Activated CD4-positive, alpha-beta T cell treated with anti-CD3 and anti-CD28 coated beads for 36 hours (primary cell): Measurements from ENCODE around the gene COL20A1. TPM values are rescaled to one million over a fixed set of nuclear protein-coding genes. Genes with fewer than 3 reads are reported as not detected.
"Not testable (repeated sequence)": the region's sequence is repeated elsewhere in the genome, so short reads cannot be mapped to it uniquely, and the experiment has no call there.

ENCODE experiments used
- ATAC-seq: fragments of 200-7000 bp; cut with Tn5 transposase; one replicate; pipeline ENCODE4 v1.10.0; 2021; ENCODE audit warnings: mild to moderate bottlenecking, moderate library complexity
- CTCF ChIA-PET: fragments of 350-600 bp; sonication (Branson Sonifier 250); formaldehyde crosslinking; loops from one replicate; lab custom pipeline; 2021; ENCODE audit warnings: antibody characterized with exemption; lab: Charles Lee
- POLR2A ChIA-PET: fragments of 350-600 bp; sonication (Branson Sonifier 250); formaldehyde crosslinking; loops from one replicate; lab custom pipeline; 2021; ENCODE audit warnings: antibody characterized with exemption, inconsistent platforms; lab: Charles Lee
- DNase-seq: peaks from one replicate; pipeline ENCODE4 v3.0.0-alpha.2; 2020
- H3K27ac Mint-ChIP-seq: one replicate; pipeline ENCODE4 v1.8.0; 2021; ENCODE audit warnings: mixed read lengths
- H3K27me3 Mint-ChIP-seq: one replicate; pipeline ENCODE4 v1.8.0; 2021; ENCODE audit warnings: mixed read lengths
- H3K36me3 Mint-ChIP-seq: one replicate; pipeline ENCODE4 v1.8.0; 2021; ENCODE audit warnings: low read depth, mixed read lengths
- H3K4me1 Mint-ChIP-seq: one replicate; pipeline ENCODE4 v1.8.0; 2021; ENCODE audit warnings: mixed read lengths
- H3K4me3 Mint-ChIP-seq: one replicate; pipeline ENCODE4 v1.8.0; 2021; ENCODE audit warnings: mild to moderate bottlenecking, moderate library complexity, mixed read lengths
- H3K9me3 Mint-ChIP-seq: one replicate; pipeline ENCODE4 v1.8.0; 2021; ENCODE audit warnings: low read depth, mixed read lengths
- intact Hi-C, 2 experiments: fragments of 100-400 bp; cut with DNase I in 1 of 2; cut with micrococcal nuclease in 1 of 2; formaldehyde crosslinking; loops; one replicate each; pipeline versions ENCODE4 v1.14.2 to v1.15.1; 2022 to 2024; cut with DNase I, micrococcal nuclease
- total RNA-seq, 2 experiments: library from RNA; stranded (reverse); gene quantifications; one replicate each; pipeline ENCODE4 v1.2.3, GENCODE V29; 2021

Gene COL20A1
- total RNA-seq, 2 experiments from 2014 or later: 0.04 to 0.09 TPM

- Mint-ChIP-seq H3K27ac (no peak overlapping the region), H3K9me3 (peaks cover 3% of the 10 kb centered on the region), H3K27me3 (peaks cover 18% of the 10 kb centered on the region), H3K4me1 (no peaks in the 10 kb centered on the region), H3K4me3 (no peak overlapping the region), H3K36me3 (no peaks in the 10 kb centered on the region)
- ATAC-seq: no peak
- intact Hi-C loops: no loop called here
- DNase-seq: no peak
- ChIA-PET CTCF (interaction anchor here (1.3 kb wide), 1 partner anchor 12 kb away, joined by 4 read pairs; no protein-coding TSS in a partner anchor), POLR2A (interaction anchor here (0.7 kb wide), 1 partner anchor 152 kb away, joined by 3 read pairs; no protein-coding TSS in a partner anchor)
These were observed 10.2 kb downstream of the COL20A1 start for GRCh38 chr20:63303095-63303666.

DNA sequence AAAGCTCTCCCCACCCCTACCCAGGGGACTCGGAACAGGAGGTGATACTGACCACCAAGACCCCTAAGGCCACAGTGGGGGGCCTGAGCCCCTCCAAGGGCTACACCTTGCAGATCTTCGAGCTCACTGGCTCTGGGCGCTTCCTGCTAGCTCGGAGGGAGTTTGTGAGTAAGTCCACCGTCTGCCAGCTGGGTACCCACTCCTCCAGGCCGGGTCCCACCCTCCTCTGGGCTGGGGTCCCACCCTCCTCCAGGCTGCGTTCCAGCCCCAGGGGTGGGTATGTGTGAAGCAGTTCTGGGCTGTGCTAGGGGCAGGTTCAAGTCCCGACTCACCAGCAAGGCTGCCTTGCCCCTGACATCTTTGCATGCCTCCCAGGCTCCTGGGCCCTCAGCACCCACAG, 12.4 kb downstream of the COL20A1 start:
- DNase-seq: no peak
- Mint-ChIP-seq H3K4me1 (no peaks in the 10 kb centered on the region), H3K36me3 (no peaks in the 10 kb centered on the region), H3K4me3 (no peak overlapping the region), H3K27me3 (peaks cover 10% of the 10 kb centered on the region), H3K9me3 (peaks cover 3% of the 10 kb centered on the region), H3K27ac (no peak overlapping the region)
- intact Hi-C loops: loop anchor here in 1 of 2 experiments (5.0 kb wide), 1 partner anchor 77 kb away; no protein-coding TSS in a partner anchor
- ATAC-seq: no peak
- ChIA-PET POLR2A (no interaction called here), CTCF (interaction anchor here (0.6 to 0.7 kb wide), 2 partner anchors 9 to 82 kb away, joined by 3 read pairs; no protein-coding TSS in a partner anchor)

DNA sequence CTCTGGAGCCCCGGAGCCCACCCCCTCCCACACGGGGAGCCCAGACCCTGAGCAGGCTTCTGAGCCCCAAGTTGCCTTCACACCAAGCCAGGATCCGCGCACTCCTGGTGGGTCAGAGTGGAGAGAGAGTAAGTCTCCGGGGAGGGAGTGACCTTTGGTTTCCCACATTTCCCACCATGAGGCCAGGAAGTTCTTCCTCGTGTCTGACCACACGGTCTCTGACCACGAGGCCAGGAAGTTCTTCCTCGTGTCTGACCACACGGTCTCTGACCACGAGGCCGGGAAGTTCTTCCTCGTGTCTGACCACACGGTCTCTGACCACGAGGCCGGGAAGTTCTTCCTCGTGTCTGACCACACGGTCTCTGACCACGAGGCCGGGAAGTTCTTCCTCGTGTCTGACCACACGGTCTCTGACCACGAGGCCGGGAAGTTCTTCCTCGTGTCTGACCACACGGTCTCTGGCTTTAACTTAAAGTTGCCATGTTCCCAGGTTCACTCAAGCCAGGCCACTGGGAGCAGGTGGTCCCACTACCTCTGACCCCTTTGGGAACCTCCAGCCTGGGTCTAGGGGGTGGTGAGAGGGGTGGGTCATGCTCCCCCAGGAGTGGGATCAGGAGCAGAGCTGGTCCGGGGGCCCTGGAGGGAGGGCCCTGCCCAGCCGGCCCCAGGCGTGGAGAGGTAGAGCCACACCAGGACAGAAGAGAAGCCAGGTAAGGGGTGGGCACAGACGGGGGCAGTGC, 13.1 kb downstream of the COL20A1 start:
- ATAC-seq, DNase-seq, H3K27me3 Mint-ChIP-seq, POLR2A ChIA-PET, H3K4me1 Mint-ChIP-seq, H3K9me3 Mint-ChIP-seq, H3K36me3 Mint-ChIP-seq, H3K4me3 Mint-ChIP-seq, H3K27ac Mint-ChIP-seq: not testable (repeated sequence)
- CTCF ChIA-PET: interaction anchor here (0.6 to 0.7 kb wide), 2 partner anchors 10 to 83 kb away, joined by 3 read pairs; no protein-coding TSS in a partner anchor
- intact Hi-C loops: loop anchor here in 1 of 2 experiments (5.0 kb wide), 1 partner anchor 76 kb away; no protein-coding TSS in a partner anchor

DNA sequence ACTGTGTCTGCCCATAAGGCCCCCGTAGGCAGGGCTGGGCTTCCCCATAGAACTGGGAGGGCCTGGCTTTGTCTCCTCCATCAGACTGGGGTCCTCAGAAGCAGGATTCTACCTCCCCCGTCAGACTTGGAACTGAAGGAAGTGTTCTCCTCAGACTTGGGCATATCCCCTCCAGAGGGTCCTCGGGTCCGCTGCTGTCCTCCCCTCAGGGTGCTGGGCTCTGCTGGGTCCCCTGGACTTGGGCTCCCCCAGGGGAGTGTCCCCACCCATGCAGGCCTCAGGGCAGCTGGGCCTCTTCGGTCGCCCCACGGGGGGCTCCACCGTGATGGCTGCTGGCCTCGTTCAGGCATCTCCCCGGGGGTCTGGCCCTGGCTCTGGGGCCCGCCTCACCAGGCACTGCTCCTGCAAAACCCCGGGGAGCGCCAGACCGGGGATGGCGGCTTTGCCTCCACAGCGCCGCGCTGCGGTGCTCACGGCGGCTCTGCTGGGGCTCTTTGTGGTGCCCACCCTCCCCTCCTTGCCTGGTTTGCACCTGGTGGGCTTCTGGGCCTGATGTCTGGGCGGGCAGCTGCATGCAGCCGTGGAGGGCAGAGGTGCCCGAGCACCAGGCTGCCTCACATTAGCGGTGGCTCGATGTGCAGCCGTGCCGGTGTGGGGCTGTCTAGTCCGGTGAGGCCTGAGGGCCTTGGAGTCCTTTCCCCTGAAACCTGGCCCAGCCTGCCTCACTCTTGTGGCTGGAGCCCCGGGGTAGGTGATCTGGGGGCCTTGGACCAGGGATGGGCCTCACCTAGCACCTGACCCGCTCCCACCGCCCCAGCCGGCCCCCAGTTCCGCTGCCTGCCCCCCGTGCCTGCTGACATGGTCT, 13.9 kb downstream of the COL20A1 start:
- no peak for DNase-seq
- Mint-ChIP-seq H3K4me3 (no peak overlapping the region), H3K36me3 (no peaks in the 10 kb centered on the region), H3K9me3 (no peaks in the 10 kb centered on the region), H3K27ac (no peak overlapping the region), H3K4me1 (no peaks in the 10 kb centered on the region), H3K27me3 (peaks cover 5% of the 10 kb centered on the region)
- ChIA-PET CTCF (interaction anchor here (0.5 to 1.3 kb wide), 2 partner anchors 10 to 70 kb away, joined by 3 to 4 read pairs; no protein-coding TSS in a partner anchor), POLR2A (no interaction called here)
- intact Hi-C loops: loop anchor here in 1 of 2 experiments (5.0 kb wide), 1 partner anchor 75 kb away; no protein-coding TSS in a partner anchor
- no peak for ATAC-seq

DNA sequence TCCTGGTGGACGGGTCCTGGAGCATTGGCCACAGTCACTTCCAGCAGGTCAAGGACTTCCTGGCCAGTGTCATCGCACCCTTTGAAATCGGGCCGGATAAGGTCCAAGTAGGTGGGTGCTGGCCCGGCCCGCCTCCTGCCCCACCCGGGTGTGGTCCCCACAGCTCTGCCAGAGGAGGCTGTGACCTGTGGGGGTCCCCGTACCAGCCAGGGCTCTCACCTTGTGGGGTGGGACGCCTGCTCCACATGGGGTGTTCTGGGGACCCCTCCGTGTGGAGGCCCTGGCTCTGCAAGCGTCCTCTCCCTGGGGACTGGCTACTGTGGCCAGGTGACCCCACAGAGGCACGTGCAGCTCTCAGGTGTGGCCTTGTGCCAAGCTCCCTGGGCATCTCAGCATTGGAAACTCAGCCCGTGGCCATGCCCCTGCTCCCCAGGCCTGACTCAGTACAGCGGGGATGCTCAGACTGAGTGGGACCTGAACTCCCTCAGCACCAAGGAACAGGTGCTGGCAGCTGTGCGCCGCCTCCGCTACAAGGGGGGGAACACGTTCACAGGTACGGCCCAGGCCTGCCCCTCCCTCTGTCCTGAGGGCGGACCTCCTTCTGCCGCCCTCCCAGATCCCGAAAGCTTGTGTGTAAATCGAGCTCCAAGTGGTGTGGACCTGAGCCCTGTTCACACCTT, 14.7 kb downstream of the COL20A1 start:
- peaks cover 4% of the 10 kb centered on the region for H3K27me3 Mint-ChIP-seq
- POLR2A ChIA-PET: no interaction called here
- CTCF ChIA-PET: interaction anchor here (0.5 to 1.3 kb wide), 2 partner anchors 9 to 70 kb away, joined by 3 to 4 read pairs; no protein-coding TSS in a partner anchor
- no peaks in the 10 kb centered on the region for H3K9me3 Mint-ChIP-seq
- H3K4me1 Mint-ChIP-seq: no peaks in the 10 kb centered on the region
- H3K27ac Mint-ChIP-seq: no peak overlapping the region
- intact Hi-C loops: loop anchor here in 1 of 2 experiments (5.0 kb wide), 1 partner anchor 75 kb away; no protein-coding TSS in a partner anchor
- H3K4me3 Mint-ChIP-seq: no peak overlapping the region
- H3K36me3 Mint-ChIP-seq: no peaks in the 10 kb centered on the region
- DNase-seq: no peak
- no peak for ATAC-seq

DNA sequence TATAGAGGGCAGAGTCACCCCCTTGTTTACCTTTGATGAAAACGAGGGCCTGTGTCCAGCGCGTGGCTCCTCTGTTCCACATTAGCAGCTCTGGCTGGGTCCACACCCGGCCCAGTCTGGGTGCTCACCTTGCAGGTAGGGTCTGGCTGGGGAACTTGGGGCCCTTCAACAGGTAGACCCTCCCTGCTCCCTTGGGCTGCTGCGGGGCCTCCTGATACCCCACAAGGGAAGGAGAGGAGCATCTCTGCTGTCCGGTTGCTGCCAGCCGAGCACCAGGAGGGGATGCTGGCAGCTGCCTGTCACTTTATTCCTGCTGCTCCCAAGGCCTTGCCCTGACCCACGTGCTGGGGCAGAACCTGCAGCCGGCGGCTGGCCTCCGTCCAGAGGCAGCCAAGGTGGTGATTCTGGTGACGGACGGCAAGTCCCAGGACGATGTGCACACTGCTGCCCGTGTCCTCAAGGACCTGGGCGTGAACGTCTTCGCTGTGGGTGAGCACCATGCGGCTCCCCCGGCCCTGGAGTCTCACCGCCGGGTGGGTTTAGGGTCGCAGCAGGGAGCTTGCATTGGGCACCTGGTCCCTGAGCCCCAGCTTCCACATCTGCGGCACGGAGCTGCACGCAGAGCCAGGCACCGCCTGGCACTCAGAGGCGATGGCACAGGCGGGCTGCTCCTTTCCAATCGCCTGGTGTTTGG, 15.4 kb downstream of the COL20A1 start:
- Mint-ChIP-seq H3K27me3 (peaks cover 3% of the 10 kb centered on the region), H3K9me3 (no peaks in the 10 kb centered on the region), H3K27ac (no peak overlapping the region), H3K36me3 (no peaks in the 10 kb centered on the region), H3K4me1 (no peaks in the 10 kb centered on the region), H3K4me3 (no peak overlapping the region)
- intact Hi-C loops: loop anchor here in 1 of 2 experiments (5.0 kb wide), 1 partner anchor 74 kb away; no protein-coding TSS in a partner anchor
- ATAC-seq: no peak
- ChIA-PET CTCF (interaction anchor here (1.3 kb wide), 1 partner anchor 9 kb away, joined by 4 read pairs; no protein-coding TSS in a partner anchor), POLR2A (no interaction called here)
- no peak for DNase-seq

DNA sequence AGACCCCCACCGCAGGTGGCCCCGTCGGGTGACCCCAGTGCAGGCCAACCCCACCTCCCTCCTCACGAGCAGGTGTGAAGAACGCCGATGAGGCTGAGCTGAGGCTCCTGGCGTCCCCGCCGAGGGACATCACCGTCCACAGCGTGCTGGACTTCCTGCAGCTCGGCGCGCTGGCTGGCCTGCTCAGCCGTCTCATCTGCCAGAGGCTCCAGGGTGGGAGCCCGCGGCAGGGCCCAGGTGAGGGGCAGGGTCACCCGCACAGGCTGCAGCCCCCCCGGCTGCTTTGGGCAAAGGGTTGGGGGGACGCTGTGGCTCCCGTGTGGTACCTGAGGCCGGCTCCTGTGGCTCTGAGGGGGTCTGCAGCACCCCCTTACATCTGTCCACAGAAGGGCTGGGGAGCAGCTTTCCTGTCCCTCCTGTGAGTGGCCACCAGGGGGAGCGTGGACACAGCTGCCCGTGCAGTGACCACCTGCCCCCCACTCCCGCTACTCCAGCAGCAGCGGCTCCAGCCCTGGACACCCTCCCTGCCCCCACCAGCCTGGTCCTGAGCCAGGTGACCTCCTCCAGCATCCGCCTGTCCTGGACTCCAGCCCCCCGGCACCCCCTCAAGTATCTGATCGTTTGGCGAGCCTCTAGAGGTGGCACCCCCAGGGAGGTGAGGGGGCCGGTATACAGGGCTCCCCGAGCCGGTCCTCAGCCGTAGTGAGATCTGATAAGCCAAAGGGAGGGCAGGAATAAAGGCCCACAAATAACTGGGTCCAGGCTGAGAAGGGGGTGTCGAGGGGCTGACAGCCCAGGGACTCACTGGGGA, 16.5 kb downstream of the COL20A1 start:
- Mint-ChIP-seq H3K27ac (no peak overlapping the region), H3K36me3 (no peaks in the 10 kb centered on the region), H3K9me3 (no peaks in the 10 kb centered on the region), H3K4me1 (no peaks in the 10 kb centered on the region), H3K27me3 (peaks cover 3% of the 10 kb centered on the region), H3K4me3 (no peak overlapping the region)
- peak; percentile 51 for ATAC-seq
- intact Hi-C loops: loop anchor here (1.0 to 5.0 kb wide), 2 partner anchors 72 to 73 kb away; no protein-coding TSS in a partner anchor
- DNase-seq: peak; percentile 61
- ChIA-PET POLR2A (interaction anchor here (0.6 kb wide), 1 partner anchor 260 kb away, joined by 3 read pairs; no protein-coding TSS in a partner anchor), CTCF (interaction anchor here (0.6 to 2.2 kb wide), 9 partner anchors 12 to 748 kb away, joined by 3 to 8 read pairs (median 4); no protein-coding TSS in a partner anchor)

- intact Hi-C loops: no loop called here
- Mint-ChIP-seq H3K27me3 (no peaks in the 10 kb centered on the region), H3K36me3 (no peaks in the 10 kb centered on the region), H3K9me3 (no peaks in the 10 kb centered on the region), H3K27ac (no peak overlapping the region), H3K4me3 (no peak overlapping the region), H3K4me1 (no peaks in the 10 kb centered on the region)
- POLR2A ChIA-PET: no interaction called here
- DNase-seq (no peak), ATAC-seq (no peak)
- CTCF ChIA-PET: interaction anchor here (0.6 to 2.2 kb wide), 6 partner anchors 48 to 126 kb away, joined by 3 to 8 read pairs (median 4); no protein-coding TSS in a partner anchor
These were observed 17.4 kb downstream of the COL20A1 start for GRCh38 chr20:63310265-63310991.
